Glomerular visceral epithelial cell (primary cell): ENCODE measurements around the gene PARD3B.

Experiments used
- DNase-seq: peaks from one replicate; pipeline ENCODE4 v3.0.0-alpha.2; 2016; ENCODE audit errors: extremely low spot score

The PARD3B gene

GRCh38 chr2:205129531-205129930 lies 584.3 kb downstream of the PARD3B start:
- DNase-seq = no peak

- DNase-seq = no peak
Measured at GRCh38 chr2:205130111-205130829, 585.0 kb downstream of the PARD3B start.

- DNase-seq = no peak
Measured at GRCh38 chr2:205133544-205133943, 588.3 kb downstream of the PARD3B start.

DNA sequence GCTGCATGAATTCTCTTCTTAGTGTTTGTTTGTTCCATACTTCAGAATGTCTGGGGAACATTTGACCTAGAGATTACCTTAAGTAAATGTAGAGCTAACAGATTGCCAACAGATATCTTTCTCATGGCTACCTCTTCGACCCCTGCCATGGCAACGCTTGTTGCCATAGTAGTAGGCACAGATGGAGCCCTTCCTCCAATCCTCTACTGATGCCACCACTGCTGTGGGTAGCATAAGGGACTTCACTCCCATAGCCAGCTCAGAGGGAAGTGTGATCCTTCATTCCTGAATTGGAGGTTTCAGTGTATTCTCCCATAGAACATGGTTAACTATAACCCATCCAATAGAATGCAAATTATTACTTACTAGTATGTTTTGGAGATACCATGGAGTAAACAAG lies 593.5 kb downstream of the PARD3B start:
- no peak for DNase-seq

DNA sequence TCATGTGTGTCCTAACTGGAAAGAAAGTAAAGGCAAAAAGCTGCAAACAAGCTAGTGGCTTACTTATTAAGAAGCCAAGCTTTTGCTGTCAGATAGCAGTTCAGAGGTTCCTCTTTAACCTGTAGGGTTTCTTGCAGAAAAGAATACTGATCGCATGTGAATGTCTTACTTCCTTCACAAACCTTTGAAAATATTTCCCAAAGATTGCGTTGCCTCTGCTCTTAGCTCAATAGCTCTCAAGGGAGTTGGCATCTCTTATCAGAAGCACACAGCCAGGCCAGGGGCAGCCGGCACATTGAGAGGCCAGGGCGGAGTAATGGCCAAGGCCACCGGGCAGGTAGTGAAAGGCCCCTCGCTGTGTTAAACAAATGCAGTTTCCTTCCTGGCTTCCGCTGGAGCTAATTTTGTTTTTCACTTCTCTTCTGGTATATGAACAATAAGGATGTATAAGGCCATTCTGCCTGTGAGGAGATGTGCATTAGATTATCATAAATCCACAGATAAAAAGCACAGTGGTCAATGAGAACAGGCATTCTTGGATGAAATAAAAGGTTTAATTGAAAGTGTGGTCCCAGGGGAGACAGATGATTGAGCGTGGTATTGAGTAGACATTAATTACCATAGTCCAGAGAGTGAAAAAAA lies 594.7 kb downstream of the PARD3B start:
- DNase-seq = no peak

- DNase-seq = no peak
Measured at GRCh38 chr2:205141381-205141780, 596.1 kb downstream of the PARD3B start.

DNA sequence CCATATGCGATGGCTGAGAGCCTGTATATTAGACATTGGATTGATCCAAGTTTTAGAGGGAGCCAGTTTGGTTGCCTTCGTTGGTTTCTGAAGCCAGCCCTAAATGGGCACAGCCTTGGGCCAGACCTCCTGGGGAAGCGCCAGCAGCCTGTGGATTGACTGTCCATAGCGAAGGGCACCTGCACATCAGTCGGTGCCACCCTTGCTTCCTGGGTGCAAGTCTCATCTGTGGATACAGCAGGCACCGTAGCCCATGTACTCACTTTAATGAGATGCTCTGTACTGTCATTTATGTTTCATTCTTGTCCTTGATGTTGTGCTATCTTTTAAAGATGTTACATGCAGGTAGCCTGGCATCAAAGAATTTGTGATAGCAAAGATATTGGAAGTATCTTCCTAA lies 600.6 kb downstream of the PARD3B start:
- DNase-seq = no peak

DNA sequence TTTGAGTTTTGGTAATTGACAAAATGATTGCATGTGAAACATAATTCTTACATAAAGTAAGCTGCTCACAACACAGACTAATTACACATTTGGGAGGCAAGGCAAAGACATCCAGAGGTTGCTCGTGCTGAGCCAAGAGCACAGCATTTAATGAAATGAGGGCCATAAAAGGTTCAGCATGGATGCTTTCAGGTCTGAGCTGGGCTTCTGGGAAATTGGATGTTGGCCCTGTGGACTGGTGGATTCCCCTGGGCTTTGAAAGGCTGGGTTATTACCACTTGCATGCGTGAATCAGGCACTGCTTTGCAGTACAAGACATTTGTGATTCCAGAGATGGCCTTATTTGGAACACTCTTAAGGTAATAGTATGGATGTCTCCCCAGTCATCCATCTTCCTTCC lies 603.5 kb downstream of the PARD3B start:
- no peak for DNase-seq

DNA sequence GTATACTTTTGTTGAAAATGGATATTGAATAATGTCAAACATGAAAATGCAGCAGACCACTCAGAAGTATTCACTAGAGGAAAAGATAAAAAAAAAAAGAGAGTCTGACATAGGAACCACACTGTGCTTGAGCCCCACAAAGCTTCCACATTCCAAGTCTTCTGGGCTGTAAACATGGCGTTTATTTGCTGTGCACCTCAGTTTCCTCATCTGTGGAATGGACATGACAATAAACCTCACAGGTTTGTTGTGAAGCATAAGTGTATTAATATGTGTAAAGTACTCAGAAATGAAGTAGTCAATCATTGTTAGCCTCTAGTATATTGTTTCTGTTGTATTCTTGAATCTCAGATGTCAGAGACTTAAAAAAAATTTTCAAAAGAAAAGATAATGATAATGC lies 611.2 kb downstream of the PARD3B start:
- no peak for DNase-seq

DNA sequence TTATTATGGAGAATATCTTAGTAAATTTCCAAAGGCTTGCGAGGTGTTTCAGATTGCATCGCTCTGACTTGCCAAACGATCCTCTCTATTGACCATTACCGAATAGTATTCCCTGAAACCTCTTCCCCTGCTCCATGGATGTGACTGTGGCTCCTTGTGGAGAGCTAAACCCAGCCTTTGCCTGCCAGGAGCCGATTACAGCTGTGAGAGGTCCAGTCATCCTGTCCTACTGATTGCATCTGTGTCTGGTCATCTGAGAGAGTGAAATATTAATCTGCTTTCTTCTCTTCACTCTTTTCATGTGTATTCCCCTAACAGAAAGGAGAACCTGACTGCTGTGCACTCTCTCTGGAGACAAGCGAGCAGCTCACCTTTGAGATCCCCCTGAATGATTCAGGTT lies 613.1 kb downstream of the PARD3B start:
- DNase-seq = no peak

DNA sequence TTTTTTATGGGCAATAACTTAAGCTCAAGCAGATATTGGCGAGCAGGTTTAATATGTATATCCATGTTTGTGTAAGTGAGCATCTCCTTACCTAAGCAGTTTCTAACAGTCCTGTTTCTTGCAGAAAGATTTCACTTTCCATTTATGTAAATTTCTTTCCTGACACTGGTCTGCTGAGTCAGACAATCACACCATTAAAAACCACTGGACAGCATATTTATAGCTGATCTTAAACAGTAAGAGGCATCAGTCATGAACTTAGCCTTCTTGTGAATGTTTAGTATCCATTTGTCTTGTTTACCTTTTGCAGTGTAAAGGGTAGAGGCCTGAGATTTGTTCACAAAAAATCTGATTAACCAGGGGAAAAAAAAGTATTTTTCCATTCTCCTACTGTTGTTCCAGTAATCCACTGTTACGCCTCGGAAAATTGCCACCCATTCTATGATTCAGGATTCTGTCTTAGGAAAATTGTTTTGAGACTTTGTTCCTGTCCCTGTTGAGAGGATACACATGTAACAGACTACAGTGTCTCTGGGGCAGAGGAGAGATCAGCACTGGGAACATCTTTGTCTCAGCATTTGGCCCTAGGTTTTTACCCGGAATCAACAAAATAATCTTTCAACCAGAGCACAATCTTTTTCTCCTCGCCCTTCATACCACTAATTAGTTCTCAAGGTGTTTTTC lies 616.0 kb downstream of the PARD3B start:
- DNase-seq = no peak

DNA sequence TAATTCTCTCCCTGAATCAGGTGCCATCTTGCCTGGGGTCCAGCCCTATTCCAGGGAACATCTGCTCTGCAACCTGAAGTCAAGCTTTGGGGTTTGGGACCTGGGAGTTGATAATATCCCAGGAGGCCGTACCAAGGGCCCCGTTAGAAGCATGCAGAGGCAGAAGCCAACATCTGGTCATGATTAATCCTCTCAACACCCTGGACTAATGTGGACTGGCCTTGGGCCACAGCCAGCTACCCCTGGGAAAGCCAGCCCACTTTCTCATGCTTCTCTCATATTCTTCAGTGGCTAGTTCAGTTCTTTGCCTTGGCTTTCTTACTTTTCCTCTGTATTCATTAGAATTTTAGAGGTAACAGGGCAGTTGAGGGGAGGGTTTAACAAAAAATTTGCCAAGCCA lies 621.5 kb downstream of the PARD3B start:
- no peak for DNase-seq

DNA sequence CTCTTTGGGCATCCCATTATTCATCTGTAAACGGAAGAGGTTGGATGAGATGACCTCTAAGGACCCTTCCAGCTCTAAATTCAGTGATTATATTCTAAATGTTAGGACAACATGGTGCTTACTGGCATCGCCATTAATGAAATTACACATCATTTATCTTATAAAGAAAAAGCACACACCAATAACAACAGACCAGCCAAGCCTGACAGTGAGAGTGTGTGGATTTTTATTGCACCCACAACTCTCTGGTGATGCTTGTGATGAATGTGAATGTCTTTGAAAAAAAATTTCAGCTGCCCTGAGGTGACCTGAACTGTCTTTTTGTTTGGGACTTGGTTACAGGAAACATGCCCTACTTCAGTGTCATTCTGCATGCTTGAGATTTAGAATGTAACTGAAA lies 623.7 kb downstream of the PARD3B start:
- no peak for DNase-seq

GRCh38 chr2:205169464-205169863 lies 624.2 kb downstream of the PARD3B start:
- DNase-seq = no peak

DNA sequence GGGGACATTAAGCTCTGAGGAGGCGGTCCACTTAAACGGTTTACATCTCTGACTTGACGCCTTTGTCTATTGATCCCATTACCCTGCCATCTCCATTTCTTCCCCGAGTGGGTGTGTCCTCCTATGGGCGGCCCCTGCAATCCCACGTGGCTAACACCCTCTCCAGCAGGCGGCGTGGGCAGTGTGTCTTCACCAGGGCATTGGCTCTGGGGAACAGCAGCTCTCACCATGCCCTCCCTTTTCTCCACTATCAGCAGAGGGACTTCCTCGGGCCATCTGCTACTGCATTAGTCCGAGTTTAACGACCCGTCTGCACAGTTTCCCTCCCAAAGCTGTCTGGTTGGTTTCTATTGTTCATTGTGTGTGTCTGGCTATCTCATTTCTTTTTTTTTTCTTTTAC lies 625.1 kb downstream of the PARD3B start:
- no peak for DNase-seq

DNA sequence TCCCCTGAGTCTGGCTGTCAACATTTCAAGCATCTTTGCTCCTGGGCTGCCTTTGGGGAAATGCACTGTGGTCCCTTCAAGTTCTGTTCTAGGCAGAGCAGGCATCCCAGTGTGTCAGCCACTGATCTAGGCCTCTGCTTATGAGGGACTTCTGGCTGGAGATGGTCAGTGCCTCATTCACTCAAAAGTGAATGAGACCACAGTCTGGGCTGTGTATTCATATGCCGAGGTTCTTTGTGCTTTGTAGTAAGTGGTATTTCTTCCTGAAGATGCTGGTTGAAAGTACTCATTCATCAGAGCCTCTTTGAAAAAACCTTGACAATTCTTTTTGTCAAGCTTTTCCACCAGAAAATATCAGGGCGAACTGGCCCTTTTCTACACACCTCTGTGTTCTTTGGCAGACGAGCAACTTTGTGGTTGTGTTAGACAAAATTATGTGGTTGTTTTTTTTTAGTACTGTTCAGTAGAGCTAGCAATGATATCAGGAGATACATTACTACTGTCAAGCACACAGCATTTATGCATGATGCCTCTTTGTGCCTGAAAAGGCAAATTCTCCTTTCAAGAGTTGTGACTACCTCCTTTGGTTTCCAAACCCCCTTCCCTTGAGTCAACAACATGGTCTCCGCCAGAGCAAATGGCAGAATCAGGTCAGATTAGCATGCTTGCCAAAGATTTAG lies 626.1 kb downstream of the PARD3B start:
- no peak for DNase-seq

- no peak for DNase-seq
Measured at GRCh38 chr2:205175831-205176230, 630.6 kb downstream of the PARD3B start.

DNA sequence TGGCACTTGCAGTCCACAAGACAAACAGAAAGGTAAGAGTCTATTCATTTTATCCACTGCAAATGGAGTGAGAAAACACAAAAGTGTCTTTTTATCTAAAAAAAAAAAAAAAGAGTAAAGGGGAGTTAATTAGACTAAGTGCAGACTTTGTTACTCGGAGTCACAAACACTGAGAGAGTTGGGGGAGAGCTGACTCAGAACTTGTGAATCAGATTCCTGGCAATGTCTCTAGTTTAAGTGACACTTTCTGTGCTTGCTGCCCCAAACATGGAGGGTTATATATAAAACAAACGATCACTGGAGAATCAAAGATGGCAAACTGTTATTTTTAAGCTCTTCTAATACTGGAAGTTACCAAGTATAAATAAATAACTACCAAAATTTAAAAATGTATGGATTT lies 631.3 kb downstream of the PARD3B start:
- no peak for DNase-seq

DNA sequence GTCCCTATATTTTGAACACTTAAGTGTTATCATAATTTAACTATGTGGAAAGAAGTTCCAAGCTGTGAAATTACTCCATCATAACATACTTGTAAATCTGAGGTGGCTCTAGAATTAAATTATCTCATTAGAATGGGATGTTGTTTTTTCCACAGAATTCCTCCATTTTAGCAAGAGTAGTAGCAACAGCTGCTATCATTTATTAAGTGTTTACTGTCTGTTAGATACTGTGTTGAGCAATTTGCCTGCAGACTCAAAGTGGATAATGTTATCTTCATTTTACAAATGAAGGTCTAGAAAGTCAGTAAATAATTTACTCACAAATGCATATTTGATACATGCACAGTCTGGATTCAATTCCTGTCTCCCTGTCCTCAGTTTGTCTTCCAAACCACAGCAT lies 632.3 kb downstream of the PARD3B start:
- no peak for DNase-seq

DNA sequence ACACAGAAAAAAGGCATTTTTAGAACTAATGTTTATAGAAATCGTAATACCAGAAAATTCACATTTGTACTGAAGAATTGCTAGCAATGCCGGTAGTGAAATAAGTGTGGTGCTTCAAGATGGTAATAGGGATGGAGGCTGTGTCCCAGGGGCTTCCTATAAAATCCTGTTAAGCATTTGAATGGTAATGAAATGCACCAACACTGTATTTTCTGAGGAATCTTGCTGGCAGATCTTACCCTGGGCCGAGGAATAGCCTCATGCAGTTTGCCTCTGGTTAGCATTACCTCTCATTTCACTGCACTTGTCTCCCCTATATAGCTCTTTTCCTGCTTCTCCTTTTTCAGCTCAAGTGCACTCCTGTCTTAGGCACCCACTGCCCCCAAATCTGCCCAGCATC lies 635.5 kb downstream of the PARD3B start:
- no peak for DNase-seq

GRCh38 chr2:205187731-205188130 lies 642.5 kb downstream of the PARD3B start:
- no peak for DNase-seq

GRCh38 chr2:205188239-205189138 lies 643.2 kb downstream of the PARD3B start:
- peak; percentile 31 for DNase-seq
